CD4-positive, alpha-beta T cell treated with Interleukin-4 for 4 hours (primary cell): ENCODE results near the gene SUPT6H.

Experiments used
- DNase-seq: peaks from one replicate; pipeline ENCODE4 v3.0.0-alpha.2; 2020

SUPT6H gene

DNA sequence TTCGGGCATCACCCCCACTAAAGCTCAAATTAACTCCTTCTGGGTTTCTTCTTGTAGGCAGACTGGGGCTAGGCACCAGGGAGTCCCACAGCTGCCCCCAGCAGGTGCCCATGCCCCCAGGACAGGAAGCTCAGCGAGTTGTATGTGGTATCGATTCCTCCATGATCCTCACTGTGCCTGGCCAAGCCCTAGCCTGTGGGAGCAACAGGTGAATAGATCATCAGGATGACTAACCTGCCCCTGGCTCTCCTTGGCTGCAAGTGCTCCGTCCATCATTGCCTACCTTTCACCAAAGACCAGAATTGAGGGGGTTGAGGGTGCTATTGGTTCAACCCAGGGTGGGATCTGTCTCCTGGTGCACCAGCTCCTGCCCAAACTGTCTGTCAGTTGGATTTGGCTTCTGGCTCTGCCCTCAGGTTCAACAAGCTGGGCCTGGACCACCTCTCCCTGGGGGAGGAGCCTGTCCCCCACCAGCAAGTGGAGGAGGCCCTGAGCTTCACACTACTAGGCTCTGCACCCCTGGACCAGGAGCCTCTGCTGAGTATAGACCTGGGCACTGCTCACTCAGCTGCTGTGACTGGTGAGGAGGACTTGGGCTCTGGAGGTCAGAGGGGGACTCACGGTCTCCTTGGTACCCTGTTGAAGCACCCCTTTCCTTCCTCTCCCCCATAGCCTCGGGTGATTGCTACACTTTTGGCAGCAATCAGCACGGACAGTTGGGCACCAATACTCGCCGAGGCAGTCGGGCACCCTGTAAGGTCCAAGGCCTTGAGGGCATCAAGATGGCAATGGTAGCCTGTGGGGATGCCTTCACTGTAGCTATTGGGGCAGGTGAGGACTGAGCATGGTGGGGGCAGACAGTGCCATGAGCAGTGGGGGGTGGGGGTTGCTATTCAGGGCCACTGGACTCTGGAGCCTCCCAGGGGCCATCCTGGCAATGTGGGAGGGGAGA lies 78.7 kb downstream of the SUPT6H start:
- no peak for DNase-seq

DNA sequence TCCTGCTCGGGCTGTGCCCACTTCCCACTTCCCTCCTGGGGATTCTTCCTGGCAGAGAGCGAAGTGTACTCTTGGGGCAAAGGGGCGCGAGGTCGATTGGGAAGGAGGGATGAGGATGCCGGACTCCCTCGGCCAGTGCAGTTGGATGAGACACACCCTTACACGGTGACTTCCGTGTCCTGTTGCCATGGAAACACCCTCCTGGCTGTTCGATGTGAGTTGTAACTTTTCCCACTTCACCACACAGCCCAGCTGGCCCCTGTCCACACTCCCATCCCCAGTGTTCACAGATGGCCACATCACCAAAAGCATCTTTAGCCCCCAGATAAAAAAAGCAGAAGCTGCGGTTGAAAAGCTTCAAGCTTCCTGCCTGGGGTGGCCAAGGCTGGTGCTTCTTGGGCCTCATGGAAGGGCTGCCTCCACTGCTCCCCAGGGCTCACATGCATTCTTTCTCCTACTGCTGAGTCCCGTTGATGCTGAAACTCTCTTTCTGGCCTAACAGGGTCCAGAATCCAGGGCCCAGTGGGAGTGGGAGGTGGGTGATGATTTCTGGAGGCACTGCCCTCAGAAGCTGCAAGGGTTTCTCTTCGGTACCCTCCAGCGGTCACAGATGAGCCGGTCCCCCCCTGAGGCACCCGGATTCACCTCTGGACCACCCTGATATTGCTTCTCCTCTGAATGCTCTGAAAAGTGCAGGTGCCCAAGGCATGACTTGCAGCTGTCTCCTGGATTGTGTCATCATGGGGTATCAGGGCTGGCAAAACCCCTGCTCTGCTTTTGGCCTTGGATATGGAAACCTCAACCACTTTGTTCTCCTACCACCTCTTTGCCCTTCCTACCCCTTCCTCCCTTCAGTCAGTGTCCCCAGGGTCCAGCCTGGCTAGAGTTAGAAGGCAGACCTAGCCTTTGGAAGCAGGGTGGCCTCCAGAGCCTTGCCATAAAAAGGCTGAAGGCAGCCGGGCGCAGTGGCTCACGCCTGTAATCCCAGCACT lies 79.6 kb downstream of the SUPT6H start:
- DNase-seq = no peak

DNA sequence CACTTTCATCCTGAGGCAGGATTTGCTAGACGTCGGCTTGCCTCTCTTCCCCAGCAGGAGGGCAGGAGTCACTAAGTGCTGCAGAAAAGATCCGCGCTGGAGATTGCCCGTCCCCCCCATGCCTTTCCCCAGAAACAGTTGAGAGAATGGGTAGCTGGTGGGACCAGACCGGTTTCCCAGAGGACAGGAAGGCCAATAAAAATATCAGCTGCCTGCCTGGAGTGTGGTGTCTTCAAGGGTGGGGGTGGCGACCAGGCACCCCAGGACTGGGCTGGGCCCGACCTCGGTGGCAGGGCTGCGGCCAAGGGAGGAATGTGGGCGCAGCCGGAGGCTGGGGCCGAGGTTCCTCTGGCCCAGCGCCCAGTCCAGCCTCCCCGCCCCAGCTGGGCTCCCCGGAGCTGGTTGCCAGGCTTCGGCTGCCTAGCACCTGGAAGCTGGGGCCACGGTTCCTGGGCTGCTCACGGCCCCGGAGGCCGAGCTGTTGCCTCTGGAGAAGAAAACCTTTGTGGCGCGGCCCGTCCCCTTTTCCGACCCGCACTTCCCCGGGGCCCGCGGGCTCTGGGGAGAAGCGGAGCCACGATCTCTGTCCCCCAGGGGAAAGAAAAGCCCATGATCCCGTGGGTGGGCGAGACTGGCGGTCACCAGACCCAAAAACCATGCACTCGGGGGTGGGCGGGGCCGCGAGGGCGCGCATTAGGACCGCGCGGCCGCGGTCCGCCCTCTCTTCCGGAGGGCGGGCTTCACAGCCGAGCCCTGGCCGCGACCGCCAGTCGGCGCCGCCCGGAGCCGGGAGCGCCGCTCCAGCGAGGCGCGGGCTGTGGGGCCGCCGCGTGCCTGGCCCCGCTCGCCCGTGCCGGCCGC lies 81.5 kb downstream of the SUPT6H start, which contains the start of gene TRAF4:
TRAF4 (plus strand) TSS at position 769 of the 861 bp plus-strand sequence. CDS start 102 bp downstream, outside the sequence.
- peak; percentile 56 for DNase-seq

DNA sequence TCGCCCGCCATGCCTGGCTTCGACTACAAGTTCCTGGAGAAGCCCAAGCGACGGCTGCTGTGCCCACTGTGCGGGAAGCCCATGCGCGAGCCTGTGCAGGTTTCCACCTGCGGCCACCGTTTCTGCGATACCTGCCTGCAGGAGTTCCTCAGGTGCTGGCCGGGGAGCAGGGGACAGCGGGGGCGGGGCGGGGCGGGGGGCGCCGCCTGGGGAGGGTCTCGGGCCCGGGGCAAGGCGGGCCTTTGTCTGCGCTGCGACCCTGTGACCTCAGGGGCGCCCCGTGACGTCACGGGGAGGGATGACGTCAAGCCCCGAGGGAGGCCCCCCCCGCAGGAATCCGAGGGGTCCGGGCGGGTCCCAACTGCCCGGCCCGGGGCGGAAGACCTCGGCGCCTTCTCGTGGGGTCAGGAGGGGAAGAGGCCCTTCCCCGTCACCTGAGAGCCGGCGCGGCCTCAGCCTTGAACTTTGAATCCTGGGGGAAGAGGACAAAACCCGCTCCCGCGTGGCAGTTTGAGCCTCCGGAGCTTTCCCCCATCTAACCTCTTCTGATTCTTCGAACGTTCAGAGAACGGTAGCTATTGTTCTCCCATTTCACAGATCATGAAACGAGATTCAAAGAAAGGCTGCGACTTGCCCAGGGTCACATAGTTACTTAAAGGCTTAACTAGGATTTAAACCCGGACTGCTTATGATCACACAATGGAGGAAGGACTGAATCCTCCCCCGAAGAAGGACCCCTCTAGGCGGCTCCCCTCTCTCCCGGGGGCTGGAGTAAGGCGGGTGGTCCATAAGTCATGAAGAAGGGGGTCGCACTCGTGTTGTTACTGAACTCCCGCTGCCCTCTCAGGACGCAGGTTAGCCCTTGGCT lies 82.3 kb downstream of the SUPT6H start:
- DNase-seq = peak; percentile 44

DNA sequence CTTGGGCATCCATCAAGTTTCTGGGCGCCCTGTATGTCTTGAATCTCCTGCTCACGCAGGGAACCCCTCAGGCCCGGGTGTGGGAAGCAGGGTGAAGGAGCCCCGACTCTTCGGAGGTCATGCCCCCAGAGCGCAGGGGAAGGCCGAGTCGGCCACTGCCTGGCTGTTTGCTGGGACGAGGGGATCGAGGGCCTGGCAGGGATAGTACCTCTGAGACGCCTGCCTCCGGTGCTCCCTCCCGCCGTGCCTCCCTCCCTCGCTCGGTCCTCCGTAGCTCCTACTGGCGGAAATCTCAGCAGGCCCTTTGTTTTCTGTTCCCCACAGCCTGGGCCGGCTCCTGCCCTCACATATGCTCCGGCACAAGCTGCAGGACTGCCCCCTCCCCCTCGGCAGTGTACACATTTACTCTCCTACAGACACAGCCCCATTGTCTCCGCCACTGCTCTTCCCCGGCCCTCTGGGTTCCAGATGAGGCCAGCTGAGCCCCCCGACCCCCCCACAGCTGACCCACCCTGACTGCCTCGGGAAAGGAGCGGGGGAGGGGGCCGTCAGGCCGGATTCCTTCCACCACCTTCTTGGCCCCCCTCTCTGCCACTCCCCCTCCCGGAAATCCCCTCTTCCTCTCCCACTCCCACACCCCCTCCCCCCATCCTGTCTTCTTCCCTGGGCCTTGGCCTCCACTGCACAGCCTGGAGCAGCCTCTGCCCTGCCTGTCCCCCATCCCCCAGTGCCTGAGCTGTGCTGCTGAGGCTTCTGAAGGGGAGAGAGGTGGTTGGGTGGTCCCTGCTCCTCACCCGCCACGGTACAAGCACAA lies 83.2 kb downstream of the SUPT6H start:
- DNase-seq = no peak

DNA sequence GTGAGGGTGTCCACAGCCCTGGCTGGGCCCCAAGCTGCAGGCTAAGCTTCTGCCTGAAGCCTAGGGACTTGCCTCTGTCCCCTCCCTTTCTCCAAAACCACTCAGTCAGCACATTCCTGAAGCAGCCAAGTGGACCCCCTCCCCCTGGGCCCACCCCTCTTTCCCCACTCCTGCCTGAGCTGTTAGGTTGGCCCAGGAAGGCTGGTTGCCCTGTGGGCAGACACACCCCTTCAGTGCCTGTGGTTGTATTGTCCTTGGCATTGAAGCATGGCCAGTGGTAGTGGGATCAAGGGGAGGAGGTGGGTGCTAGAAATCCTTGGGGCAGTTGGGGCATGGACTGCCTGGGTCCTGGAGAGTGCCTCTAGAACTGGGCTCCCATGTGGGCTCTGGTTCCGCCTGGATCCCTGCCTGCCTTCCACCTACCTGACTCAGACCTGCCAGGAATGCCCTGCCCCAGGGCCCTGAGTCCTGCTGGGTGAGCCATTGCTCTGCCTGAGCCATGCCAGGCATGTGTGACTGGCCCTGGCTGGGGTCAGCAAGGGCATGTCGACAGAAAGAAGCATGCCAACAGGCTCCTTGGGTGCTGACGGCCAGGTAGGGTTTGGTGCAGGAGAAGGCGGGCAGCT lies 83.9 kb downstream of the SUPT6H start:
- DNase-seq = no peak

DNA sequence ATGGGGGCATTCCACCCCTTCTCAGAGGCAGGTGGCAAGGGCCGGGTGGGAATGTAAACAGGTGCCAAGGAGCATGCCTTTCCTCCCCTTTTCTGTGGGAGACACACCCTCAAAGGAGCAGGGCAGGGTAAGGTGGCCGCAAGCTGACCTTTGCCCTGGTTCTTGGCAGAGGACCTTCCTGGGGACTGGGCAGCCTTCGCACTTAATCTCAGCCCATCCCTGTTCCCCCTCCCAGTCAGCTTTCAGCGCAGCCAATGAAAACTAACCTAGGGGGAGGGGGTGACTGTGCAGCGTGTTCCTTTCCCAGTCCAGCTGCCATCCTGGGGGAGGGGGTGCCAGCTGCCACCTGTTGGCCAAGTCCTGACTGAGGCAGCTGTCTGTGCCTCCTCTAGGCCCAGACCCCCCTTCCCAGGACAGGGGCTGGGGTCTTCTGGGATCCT lies 84.6 kb downstream of the SUPT6H start:
- no peak for DNase-seq

DNA sequence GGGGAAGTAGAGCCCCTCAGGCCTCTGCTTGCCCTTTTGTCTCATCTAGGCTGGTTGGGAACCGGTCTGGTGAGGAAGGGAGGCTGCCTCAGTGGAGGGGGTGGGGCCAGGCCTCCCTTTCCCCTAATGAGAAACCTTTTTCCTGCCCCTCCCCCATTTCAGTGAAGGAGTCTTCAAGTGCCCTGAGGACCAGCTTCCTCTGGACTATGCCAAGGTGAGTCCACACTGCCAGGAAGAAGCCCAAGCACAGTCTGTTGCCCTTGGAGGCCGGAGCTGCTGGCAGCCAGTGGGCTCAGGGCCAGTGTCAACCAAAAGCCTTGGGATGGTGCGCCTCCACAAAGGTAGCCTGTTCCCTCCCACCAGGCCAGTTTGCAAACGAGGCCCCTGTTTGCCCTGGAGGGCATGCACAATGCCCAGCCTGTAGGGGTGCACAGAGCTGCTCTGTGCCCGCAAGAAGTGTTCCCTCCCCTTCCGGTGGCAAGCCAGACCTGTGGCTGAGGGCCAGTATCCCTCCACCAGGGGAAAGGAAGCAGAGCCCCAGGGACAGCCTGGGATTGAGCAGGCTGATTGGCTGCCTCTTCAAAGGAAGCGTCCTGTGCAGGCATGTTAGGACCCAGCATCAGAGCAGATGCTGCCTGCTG lies 85.2 kb downstream of the SUPT6H start:
- DNase-seq = no peak

DNA sequence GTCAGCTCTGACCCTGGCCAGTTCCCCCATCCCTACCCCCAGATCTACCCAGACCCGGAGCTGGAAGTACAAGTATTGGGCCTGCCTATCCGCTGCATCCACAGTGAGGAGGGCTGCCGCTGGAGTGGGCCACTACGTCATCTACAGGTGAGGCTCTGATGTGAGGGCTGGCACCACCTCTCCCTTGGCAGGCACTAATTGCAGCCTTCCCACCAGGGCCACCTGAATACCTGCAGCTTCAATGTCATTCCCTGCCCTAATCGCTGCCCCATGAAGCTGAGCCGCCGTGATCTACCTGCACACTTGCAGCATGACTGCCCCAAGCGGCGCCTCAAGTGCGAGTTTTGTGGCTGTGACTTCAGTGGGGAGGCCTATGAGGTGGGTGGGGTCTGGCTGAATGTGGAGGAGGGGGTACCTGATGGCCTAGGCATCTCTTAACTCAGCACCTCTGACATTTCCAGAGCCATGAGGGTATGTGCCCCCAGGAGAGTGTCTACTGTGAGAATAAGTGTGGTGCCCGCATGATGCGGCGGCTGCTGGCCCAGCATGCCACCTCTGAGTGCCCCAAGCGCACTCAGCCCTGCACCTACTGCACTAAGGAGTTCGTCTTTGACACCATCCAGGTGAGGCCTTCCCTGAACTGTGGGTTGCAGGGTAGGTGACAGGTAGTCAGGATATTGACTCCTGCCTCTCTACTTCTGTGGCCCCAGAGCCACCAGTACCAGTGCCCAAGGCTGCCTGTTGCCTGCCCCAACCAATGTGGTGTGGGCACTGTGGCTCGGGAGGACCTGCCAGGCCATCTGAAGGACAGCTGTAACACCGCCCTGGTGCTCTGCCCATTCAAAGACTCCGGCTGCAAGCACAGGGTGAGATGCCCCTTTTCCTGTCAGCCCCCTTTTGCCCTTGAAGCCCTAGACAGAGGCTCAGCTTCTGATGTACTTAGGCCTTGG lies 86.1 kb downstream of the SUPT6H start:
- DNase-seq = no peak

DNA sequence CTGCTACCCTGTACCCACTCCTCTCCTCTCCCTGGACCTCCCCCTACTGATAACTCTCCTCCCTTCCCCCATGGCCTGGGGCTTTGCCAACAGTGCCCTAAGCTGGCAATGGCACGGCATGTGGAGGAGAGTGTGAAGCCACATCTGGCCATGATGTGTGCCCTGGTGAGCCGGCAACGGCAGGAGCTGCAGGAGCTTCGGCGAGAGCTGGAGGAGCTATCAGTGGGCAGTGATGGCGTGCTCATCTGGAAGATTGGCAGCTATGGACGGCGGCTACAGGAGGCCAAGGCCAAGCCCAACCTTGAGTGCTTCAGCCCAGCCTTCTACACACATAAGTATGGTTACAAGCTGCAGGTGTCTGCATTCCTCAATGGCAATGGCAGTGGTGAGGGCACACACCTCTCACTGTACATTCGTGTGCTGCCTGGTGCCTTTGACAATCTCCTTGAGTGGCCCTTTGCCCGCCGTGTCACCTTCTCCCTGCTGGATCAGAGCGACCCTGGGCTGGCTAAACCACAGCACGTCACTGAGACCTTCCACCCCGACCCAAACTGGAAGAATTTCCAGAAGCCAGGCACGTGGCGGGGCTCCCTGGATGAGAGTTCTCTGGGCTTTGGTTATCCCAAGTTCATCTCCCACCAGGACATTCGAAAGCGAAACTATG lies 87.0 kb downstream of the SUPT6H start:
- DNase-seq = no peak

DNA sequence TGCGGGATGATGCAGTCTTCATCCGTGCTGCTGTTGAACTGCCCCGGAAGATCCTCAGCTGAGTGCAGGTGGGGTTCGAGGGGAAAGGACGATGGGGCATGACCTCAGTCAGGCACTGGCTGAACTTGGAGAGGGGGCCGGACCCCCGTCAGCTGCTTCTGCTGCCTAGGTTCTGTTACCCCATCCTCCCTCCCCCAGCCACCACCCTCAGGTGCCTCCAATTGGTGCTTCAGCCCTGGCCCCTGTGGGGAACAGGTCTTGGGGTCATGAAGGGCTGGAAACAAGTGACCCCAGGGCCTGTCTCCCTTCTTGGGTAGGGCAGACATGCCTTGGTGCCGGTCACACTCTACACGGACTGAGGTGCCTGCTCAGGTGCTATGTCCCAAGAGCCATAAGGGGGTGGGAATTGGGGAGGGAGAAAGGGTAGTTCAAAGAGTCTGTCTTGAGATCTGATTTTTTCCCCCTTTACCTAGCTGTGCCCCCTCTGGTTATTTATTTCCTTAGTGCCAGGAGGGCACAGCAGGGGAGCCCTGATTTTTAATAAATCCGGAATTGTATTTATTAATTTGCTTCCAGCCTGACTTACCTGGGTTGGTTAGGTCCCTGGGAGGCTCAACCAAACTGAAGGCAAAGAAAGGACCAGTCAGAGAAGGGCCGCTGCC lies 87.6 kb downstream of the SUPT6H start:
- no peak for DNase-seq

DNA sequence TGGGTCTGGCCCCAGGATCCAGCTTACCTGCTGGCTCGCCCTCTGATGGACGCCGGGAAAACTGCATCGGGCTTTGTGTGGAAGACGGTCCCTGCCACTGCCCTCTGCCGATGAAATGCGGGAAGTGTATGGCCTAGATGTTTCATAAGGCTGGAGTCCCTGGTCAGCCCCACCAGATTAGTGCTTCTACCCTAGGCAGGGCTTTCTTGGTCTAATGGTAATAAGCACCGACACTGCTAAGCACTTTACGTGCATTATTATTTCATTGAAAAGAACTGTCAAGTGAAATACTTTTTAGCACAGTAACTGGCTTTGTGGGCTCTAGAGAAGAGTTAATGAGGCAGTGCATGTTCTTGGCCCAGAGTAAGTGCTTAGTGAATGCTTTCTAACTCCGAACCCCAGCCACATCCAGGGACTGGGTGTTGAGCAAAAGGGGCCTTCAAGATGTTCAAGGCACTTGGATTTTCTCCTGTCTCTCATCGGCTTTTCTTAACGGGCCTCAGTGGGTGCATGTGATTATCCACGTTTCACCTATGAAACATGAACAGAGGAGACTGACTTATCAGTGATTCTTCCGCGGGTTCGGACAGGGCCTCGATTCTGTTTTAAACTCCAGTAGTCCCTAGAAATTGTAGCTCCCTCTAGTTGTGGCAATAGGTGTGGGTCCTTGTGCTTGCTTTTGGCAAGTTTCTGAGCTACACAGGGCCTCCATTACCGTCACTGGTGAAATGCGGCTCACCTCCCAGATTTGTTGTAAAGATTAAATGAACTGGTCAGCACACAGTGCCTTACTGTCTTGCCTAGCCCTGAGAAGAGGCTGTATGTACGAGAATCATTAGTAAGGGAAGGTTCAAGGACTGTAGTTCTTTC lies 88.4 kb downstream of the SUPT6H start:
- peak; percentile 85 for DNase-seq

DNA sequence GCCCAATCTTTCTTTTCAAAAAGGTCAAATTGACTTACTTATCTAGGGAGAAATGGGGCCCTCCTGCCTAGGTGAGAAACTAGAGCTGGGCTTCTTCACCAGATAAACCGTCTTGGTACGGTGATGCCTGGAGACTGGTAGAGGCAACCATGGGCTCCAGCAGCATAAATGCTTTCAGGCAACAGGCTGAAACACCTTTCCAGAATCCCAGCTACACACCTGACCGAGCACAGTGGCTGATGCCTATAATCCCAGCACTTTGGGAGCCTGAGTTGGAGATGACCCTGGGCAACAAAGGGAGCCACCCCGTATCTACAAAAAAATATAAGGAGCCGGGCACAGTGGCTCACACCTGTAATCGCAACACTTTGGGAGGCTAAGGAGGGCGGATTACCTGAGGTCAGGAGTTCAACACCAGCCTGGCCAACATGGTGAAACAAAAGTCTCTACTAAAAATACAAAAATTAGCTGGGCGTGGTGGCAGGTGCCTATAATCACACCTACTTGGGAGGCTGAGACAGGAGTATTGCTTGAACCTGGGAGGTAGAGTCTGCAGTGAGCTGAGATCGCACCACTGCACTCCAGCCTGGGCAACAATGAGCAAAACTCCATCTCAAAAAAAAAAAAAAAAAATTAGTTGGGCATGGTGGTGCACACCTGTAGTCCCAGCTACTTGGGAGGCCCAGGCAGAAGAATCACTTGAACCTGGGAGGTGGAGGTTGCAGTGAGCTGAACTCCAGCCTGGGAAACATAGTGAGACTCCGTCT lies 89.8 kb downstream of the SUPT6H start:
- DNase-seq = no peak
